Lung (tissue), 12 donors: Measurements from ENCODE around the gene WDR44. TPM values are rescaled to one million over a fixed set of nuclear protein-coding genes. Genes with fewer than 3 reads are reported as not detected.
A peak's percentile ranks its signal among the peaks of the same experiment; 100 is the strongest.

Source experiments
- ATAC-seq: fragments of 200-7000 bp; cut with Tn5 transposase; one replicate; pipeline ENCODE4 v1.9.1; 2020; ENCODE audit warnings: moderate number of reproducible peaks; ENCODE audit not compliant: insufficient read depth, low FRiP score
- DNase-seq, 3 donors: peaks; one replicate each; pipeline ENCODE4 v3.0.0-alpha.2; 2013 to 2017
- H3K27ac ChIP-seq, 2 donors: one replicate each; pipeline ENCODE4 v1.5.1; 2013; ENCODE audit warnings: mild to moderate bottlenecking in 2 of 2, moderate library complexity in 2 of 2, control low read depth in 1 of 2, inconsistent platforms in 1 of 2, low read depth in 1 of 2, low read length in 1 of 2
- H3K27me3 ChIP-seq, 3 donors: one replicate each; pipeline ENCODE4 v1.5.1; 2013; ENCODE audit warnings: low read length in 2 of 3; ENCODE audit not compliant: control insufficient read depth in 3 of 3, insufficient read depth in 3 of 3
- H3K36me3 ChIP-seq, 4 donors: one replicate each; pipeline ENCODE4 v1.5.1; 2013; ENCODE audit warnings: low read length in 4 of 4, mild to moderate bottlenecking in 1 of 4, moderate library complexity in 1 of 4; ENCODE audit not compliant: control insufficient read depth in 4 of 4, insufficient read depth in 4 of 4
- H3K4me1 ChIP-seq, 5 donors: one replicate each; pipeline ENCODE4 v1.5.1; 2013; ENCODE audit warnings: low read length in 5 of 5, mild to moderate bottlenecking in 2 of 5, moderate library complexity in 1 of 5; ENCODE audit not compliant: control insufficient read depth in 5 of 5, insufficient read depth in 5 of 5
- H3K4me3 ChIP-seq: one replicate; pipeline ENCODE4 v1.5.1; 2013; ENCODE audit warnings: mild to moderate bottlenecking, control low read depth, moderate library complexity
- H3K9ac ChIP-seq, 2 donors: one replicate each; pipeline ENCODE4 v1.5.1; 2013; ENCODE audit warnings: low read length in 2 of 2, control low read depth in 1 of 2; ENCODE audit not compliant: insufficient read depth in 1 of 2
- H3K9me3 ChIP-seq, 4 donors: one replicate each; pipeline ENCODE4 v1.5.1; 2013; ENCODE audit warnings: low read length in 3 of 4, mild to moderate bottlenecking in 1 of 4, moderate library complexity in 1 of 4; ENCODE audit not compliant: control insufficient read depth in 4 of 4, insufficient read depth in 3 of 4
- WGBS, 2 donors: extraction: QIAGEN DNeasy Blood & Tissue Kit; methylation state at CpG; one replicate each; pipeline ENCODE4 v1.1.7; 2013; 5-methylcytosine and 5-hydroxymethylcytosine counted together
- polyA plus RNA-seq, 2 donors: library from polyadenylated mRNA; stranded (reverse); fragments of 200-250 nt; gene quantifications; one replicate each; pipeline ENCODE4 v1.2.1, GENCODE V29; 2013
- total RNA-seq, 2 donors: library from RNA; depleted of rRNA in 1 of 2; stranded (reverse); fragments of >200 nt in 1 of 2; gene quantifications; one replicate each; pipeline ENCODE4 v1.2.1, GENCODE V29; 2014 to 2021
- TF ChIP-seq, protein P1 (sequence below): IDR thresholded peaks from 2 replicates; pipeline ENCODE4 v1.5.1; 2012; ENCODE audit warnings: mild to moderate bottlenecking; ENCODE audit errors: control extremely low read depth, extremely low read depth
- donor health status: control.
- donor health status: control.
- donor health status: Bipolar disorder and iron deficiency.
- donor health status: healthy.
- donor health status: DM: yes; HTN: yes; CAD: no.

The WDR44 gene
- total and polyA plus RNA-seq, 4 donors = 3.0 to 15.8 (median 10.2) TPM

DNA sequence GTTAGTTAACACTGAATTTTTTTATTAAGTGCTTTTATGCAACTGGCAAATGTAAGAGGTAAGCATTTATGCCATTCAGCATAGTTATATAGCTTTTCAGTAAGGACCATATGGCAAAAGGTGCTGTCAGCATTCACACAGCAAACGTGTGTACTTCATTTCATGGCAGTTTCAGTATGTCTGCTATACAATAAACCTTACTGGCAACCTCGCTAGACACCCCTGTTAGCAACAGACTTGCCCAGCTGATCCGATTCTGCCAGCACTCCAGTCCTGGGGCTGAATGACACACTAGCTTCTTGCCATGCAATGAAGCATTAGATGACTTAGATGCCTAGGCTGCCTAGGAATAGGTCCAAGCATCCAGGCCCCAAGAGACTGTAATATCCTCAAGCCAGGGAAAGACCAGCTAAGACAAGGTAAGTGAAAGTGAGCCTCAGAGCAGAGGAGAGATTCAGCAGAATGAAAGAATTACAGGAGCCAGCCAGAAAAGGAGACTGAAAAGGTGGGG is 102.4 kb downstream of the WDR44 start:
- Histone ChIP-seq H3K27me3 (no peaks in the 10 kb centered on the region), H3K9ac (no peak overlapping the region), H3K36me3 (peaks cover 0 to 6% (median 2%) of the 10 kb centered on the region in 4 donors), H3K4me3 (no peak overlapping the region), H3K4me1 (no peaks in the 10 kb centered on the region), H3K9me3 (no peaks in the 10 kb centered on the region), H3K27ac (no peak overlapping the region)
- DNase-seq = no peak
- no peak for ATAC-seq
- WGBS, 2 donors = 66 to 89% methylated on average over 3 of the region's 3 CpGs
- TF ChIP-seq, protein P1, sequence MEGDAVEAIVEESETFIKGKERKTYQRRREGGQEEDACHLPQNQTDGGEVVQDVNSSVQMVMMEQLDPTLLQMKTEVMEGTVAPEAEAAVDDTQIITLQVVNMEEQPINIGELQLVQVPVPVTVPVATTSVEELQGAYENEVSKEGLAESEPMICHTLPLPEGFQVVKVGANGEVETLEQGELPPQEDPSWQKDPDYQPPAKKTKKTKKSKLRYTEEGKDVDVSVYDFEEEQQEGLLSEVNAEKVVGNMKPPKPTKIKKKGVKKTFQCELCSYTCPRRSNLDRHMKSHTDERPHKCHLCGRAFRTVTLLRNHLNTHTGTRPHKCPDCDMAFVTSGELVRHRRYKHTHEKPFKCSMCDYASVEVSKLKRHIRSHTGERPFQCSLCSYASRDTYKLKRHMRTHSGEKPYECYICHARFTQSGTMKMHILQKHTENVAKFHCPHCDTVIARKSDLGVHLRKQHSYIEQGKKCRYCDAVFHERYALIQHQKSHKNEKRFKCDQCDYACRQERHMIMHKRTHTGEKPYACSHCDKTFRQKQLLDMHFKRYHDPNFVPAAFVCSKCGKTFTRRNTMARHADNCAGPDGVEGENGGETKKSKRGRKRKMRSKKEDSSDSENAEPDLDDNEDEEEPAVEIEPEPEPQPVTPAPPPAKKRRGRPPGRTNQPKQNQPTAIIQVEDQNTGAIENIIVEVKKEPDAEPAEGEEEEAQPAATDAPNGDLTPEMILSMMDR = no peak

DNA sequence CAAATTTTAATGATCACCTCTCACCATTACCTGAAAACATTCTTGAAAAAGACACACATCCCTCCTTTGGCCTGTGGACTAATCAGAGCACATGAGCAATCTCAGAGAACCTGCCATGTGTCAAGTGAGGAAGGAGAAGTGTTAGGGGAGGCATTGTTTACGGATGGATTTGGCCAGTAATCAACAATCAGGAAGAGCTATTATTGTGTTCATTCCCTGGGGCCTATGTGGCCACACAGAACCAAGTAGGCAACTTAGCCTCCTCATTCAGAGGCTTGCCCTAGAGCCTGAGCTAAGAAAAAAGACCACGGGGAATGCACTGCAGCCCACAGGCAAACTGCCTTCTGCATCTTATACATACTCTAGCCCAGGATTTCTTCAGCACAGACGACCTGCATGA is 109.1 kb downstream of the WDR44 start:
- Histone ChIP-seq H3K27ac (no peak overlapping the region), H3K27me3 (no peaks in the 10 kb centered on the region), H3K36me3 (peaks cover 0 to 3% (median 1%) of the 10 kb centered on the region in 4 donors), H3K4me3 (no peak overlapping the region), H3K4me1 (no peaks in the 10 kb centered on the region), H3K9me3 (no peaks in the 10 kb centered on the region), H3K9ac (no peak overlapping the region)
- no peak for ATAC-seq
- DNase-seq = no peak
- TF ChIP-seq, protein P1 = no peak
- 72 to 88% methylated on average over 3 of the region's 3 CpGs for WGBS, 2 donors

DNA sequence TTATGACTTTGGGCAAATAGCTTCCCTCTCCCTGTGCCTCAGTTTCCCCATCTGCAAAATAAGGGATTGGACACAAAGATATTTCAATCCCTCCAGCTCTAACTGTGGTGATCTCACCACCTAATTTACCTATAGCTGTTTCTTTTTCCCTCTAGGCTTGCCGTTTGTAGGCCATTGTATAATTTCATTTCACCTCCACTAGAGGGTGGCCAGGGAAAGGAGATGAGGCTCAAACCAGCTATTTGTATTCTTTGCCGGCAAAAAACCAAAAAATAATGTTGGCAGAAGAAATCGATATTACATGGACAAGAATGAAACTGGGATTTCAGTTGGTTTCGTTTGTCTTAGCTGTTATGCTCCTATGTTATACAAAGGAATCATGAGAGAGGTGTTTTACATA is 113.6 kb downstream of the WDR44 start:
- TF ChIP-seq, protein P1 = peak; percentile 27
- no peak overlapping the region for H3K27ac ChIP-seq
- H3K9ac ChIP-seq = no peak overlapping the region
- H3K36me3 ChIP-seq = no peaks in the 10 kb centered on the region
- ATAC-seq = no peak
- no peak overlapping the region for H3K4me3 ChIP-seq
- DNase-seq = peak in 2 of 3 donors; percentile 52 to 61
- 7 to 21% methylated on average over 4 of the region's 4 CpGs for WGBS, 2 donors
- H3K9me3 ChIP-seq = no peaks in the 10 kb centered on the region
- no peaks in the 10 kb centered on the region for H3K27me3 ChIP-seq
- H3K4me1 ChIP-seq = no peaks in the 10 kb centered on the region

DNA sequence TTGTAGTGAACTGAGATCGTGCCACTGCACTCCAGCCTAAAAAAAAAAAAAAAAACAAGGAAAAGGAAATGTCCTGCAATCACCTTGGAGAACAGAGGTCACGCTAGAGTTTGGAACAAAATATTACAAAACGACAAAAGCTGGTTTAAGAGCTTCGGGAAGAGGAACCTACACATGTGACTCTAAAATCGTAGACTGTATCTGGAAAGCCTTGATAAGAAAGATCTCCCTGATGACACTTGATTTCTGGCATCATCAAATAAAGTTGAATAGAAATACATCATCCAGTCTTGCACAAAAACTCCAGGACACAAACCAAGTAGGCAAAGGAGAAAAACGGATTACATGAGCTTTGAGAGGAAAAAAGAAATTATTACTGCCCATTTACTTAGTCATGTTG is 118.6 kb downstream of the WDR44 start:
- DNase-seq (no peak), ATAC-seq (no peak)
- 22 to 49% methylated on average over 5 to 6 of the region's 6 CpGs for WGBS, 2 donors
- TF ChIP-seq, protein P1 = no peak
- H3K4me1 ChIP-seq = no peaks in the 10 kb centered on the region
- H3K36me3 ChIP-seq = no peaks in the 10 kb centered on the region
- H3K4me3 ChIP-seq = no peak overlapping the region
- no peak overlapping the region for H3K27ac ChIP-seq
- no peak overlapping the region for H3K9ac ChIP-seq
- no peaks in the 10 kb centered on the region for H3K27me3 ChIP-seq
- H3K9me3 ChIP-seq = no peaks in the 10 kb centered on the region
